Measurements from ENCODE around the gene FHL3. TPM values are rescaled to one million over a fixed set of nuclear protein-coding genes. Genes with fewer than 3 reads are reported as not detected.

Gene FHL3
- total RNA-seq, 1 donor from 2014 or later: 13.3 TPM

DNA sequence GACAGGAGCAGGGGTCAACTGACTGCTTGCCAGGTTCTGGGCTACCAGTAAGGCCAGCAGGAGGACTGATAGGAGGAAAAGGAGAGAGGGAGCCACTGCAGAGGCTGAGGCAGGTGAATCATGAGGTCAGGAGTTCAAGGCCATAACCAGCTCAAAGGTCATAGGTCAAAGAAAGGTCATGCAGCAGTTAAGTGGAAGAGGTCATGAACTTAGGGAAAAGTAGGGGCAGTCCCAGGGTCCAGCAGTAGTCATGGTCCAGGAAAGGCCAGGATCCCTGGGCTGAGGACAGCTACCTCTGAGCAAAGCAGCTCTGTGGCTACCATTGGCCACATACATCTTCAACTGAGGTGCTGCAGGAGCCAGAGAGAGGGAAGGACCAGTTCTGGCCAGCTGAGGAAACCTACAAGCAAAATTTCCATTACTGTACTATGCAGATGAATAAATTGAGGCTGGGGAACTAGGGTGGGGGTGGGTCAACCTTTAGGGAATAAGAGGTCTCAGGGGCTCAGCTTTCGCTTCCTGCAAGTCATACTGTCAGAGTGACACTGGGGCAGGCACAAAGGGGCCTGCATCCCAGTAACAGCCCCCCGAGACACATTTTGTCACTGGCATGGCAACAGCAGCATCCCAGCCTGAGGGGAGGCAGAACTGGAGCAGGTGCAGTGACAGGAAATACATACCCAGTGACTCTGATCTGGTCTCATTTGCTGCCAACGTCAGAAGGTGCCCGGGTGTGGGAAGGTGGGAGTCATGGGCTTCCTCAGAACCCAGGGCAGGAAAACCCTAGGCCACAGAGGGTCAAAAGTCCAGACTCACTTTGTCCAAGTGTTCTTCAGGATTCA is 53.3 kb downstream of the FHL3 start:
- intact Hi-C loops (cut with micrococcal nuclease): no loop called here
- ATAC-seq (no peak), DNase-seq (no peak)

DNA sequence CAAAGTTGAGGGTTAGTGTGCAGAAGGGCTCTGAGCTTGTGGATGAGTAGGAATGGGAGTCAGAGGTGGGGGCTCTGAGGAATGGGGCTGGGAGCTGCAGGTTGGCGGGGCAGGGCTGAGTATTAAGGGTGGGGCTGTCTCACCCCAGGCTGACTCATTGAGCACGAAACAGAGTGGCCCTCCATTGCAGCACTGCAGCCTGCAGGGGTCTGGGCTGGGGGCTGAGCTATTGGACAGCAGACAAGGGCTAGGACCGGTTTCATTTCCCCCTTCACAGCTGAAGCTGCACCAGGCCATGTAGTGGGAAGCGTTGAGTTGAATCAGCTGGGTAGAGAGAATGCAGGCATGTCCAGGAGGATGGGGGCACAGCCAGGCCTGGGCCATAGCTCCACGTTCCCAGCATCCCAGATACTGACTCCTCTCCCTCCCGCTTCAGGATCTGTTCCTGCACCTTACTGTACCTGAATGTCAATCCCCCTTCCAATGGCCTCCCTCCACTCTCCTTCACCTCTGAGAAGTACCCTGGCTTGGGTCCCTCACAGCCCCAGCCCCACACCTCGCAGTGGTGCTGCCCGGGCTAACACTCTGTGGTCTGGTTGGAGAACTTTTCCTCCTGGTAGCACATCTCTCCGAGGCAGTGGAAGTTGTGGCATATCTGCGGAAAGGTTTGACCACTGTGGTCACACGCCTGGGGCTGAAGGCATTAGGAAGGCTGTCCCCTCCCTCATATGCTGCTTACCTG is 54.1 kb downstream of the FHL3 start:
- no peak for ATAC-seq
- DNase-seq: no peak
- intact Hi-C loops (cut with micrococcal nuclease): no loop called here

DNA sequence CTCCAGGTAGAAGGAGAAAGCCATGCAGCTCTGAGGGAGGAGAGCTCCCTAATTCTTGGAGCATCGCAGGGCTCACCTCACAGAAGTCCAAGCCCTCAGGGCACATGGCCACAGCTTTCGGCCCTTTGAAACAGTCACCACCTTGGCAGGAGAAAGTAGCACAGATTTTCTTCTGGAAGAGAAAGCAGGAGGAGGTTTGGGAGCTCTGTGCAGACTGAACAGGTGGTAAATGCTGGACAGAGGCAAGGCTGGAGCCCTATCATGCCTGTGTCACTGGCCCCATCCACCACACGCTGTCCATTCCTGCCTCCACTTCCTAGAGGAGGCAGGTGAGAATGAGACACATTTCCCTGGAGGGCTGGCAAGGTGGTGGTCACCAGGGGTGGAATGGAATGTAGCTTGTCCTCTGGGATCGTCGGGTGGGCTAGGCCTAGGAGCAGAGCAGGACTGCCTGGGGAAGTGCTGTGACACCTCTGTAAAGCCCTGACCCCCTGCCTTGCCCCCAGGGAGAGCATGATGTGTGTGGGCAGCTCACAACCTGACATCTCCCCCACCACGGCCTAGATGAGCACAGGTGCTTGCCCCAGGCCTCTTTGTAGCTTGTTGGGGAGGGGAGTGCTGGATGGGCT is 55.7 kb downstream of the FHL3 start:
- ATAC-seq (no peak), DNase-seq (no peak)
- intact Hi-C loops (cut with micrococcal nuclease): no loop called here

DNA sequence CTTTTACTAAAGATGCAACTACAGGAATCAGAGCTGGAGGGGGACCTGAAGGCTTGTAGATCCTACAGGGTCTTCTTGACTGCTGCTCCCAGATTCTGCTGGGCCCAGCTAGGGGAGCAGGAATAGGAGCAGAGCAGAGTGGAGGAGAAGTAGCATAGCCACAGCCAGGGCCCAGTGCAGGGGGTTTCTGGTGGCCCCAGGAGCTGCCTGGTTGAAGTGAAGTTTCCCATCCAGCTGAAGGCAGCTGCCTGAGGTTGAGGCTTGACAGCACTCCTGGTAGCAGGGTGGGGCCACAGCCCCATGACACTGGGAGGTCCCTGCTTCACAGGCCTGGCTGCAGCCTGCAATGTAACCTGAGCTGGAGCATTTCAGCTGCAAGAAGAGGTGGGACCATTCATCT is 56.5 kb downstream of the FHL3 start:
- DNase-seq (no peak), ATAC-seq (no peak)
- intact Hi-C loops (cut with micrococcal nuclease): no loop called here

DNA sequence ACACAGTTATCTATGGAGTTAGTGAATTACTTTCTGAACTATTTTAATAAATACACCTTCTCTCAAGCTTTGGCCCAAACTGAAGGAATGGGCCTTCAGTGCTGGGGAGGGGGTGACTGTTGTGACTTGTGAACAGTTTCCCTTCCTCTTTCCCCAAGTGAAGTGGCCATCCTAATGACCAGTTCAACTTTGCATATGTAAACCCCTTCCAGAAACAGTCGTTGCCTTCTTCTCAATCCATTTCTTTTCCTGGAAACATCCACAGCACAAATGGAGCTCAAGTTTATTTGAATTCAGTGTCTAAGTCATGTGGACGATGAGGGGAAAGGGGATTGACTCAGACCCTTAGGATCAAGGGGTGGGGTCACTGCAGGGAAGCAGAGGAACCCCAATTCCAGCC is 57.1 kb downstream of the FHL3 start:
- no peak for ATAC-seq
- DNase-seq: no peak
- intact Hi-C loops (cut with micrococcal nuclease): no loop called here

DNA sequence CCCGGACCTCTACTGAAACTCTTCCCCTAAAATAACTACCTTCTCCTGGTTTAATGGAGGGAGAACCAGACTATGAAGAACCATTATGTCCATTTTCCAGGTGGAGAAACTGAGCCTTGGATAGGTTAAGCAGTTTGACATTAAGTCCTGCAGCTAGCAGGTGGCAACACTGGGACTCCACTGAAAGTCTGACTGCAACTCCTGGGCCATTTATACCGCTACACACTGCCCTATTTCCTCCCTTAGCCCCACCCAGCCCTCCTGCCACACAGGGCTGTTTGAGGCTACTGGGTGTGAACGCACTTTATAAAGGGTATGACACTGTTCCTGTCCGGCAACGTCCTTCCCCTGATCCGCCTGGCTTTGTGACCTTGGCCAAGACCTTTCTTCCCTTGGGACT is 58.0 kb downstream of the FHL3 start:
- intact Hi-C loops (cut with micrococcal nuclease): no loop called here
- ATAC-seq: no peak
- no peak for DNase-seq

Other genes starting within 250 kb of the FHL3 start
- 0.10 TPM for gene EPHA10, start 240.4 kb downstream of the FHL3 start, total RNA-seq
- 1.8 TPM for gene MANEAL, start 211.7 kb downstream of the FHL3 start, total RNA-seq
- gene C1orf122, start 197.7 kb downstream of the FHL3 start, total RNA-seq: 45.6 TPM
- gene YRDC, start 197.3 kb downstream of the FHL3 start, total RNA-seq: 4.0 TPM
- gene MTF1, start 145.9 kb downstream of the FHL3 start, total RNA-seq: 12.8 TPM
- gene INPP5B, start 58.5 kb downstream of the FHL3 start, total RNA-seq: 12.0 TPM
- 28.2 TPM for gene SF3A3, start 15.5 kb downstream of the FHL3 start, total RNA-seq
- gene UTP11, start 7.2 kb upstream of the FHL3 start, total RNA-seq: 38.6 TPM
- gene POU3F1, start 41.3 kb upstream of the FHL3 start, total RNA-seq: not detected

All from left ventricle myocardium superior (tissue), 1 donor.